Inferior parietal cortex (tissue), 1 donor: Measurements from ENCODE around the gene PLEKHA7.
"Not testable (repeated sequence)": the region's sequence is repeated elsewhere in the genome, so short reads cannot be mapped to it uniquely, and the experiment has no call there.

ENCODE experiments used
- DNase-seq: peaks from one replicate; pipeline ENCODE4 v3.0.0-alpha.2; 2016; ENCODE audit errors: extremely low spot score

The PLEKHA7 gene

GRCh38 chr11:17014321-17014832 lies at the start of gene PLEKHA7:
Gene PLEKHA7, minus strand, starts transcription at chr11:17014414. Its CDS starts 13 bp downstream, at chr11:17014401.
- no peak for DNase-seq

- peak; percentile 62 for DNase-seq
Measured at GRCh38 chr11:17063171-17064002, 49.2 kb upstream of the PLEKHA7 start.

GRCh38 chr11:17051146-17051545 lies 36.9 kb upstream of the PLEKHA7 start:
- DNase-seq, result not testable (repeated sequence)

- not testable (repeated sequence) for DNase-seq
Measured at GRCh38 chr11:17048491-17048890, 34.3 kb upstream of the PLEKHA7 start.

GRCh38 chr11:17046690-17047089 lies 32.5 kb upstream of the PLEKHA7 start:
- no peak for DNase-seq

GRCh38 chr11:17036666-17037658 lies 22.7 kb upstream of the PLEKHA7 start:
- no peak for DNase-seq

- not testable (repeated sequence) for DNase-seq
Measured at GRCh38 chr11:17034027-17034426, 19.8 kb upstream of the PLEKHA7 start.

GRCh38 chr11:17026487-17027082 lies 12.4 kb upstream of the PLEKHA7 start:
- DNase-seq, result no peak

- DNase-seq, result no peak
Measured at GRCh38 chr11:17024924-17025323, 10.7 kb upstream of the PLEKHA7 start.

GRCh38 chr11:17021511-17021910 lies 7.3 kb upstream of the PLEKHA7 start:
- no peak for DNase-seq

GRCh38 chr11:17020831-17021230 lies 6.6 kb upstream of the PLEKHA7 start:
- DNase-seq, result no peak

GRCh38 chr11:17019232-17019631 lies 5.0 kb upstream of the PLEKHA7 start:
- no peak for DNase-seq

- DNase-seq, result no peak
Measured at GRCh38 chr11:17015627-17016126, 1.5 kb upstream of the PLEKHA7 start.

GRCh38 chr11:17014833-17015626 lies 816 bp upstream of the PLEKHA7 start:
- no peak for DNase-seq

GRCh38 chr11:17013548-17014320 lies 480 bp downstream of the PLEKHA7 start:
- no peak for DNase-seq

- no peak for DNase-seq
Measured at GRCh38 chr11:17012712-17013547, 1.3 kb downstream of the PLEKHA7 start.

GRCh38 chr11:17012179-17012578 lies 2.0 kb downstream of the PLEKHA7 start:
- no peak for DNase-seq

- no peak for DNase-seq
Measured at GRCh38 chr11:17010851-17011420, 3.3 kb downstream of the PLEKHA7 start.

- DNase-seq, result no peak
Measured at GRCh38 chr11:17008099-17008498, 6.1 kb downstream of the PLEKHA7 start.
